ENCODE data around the gene ASB2.

The ASB2 gene

DNA sequence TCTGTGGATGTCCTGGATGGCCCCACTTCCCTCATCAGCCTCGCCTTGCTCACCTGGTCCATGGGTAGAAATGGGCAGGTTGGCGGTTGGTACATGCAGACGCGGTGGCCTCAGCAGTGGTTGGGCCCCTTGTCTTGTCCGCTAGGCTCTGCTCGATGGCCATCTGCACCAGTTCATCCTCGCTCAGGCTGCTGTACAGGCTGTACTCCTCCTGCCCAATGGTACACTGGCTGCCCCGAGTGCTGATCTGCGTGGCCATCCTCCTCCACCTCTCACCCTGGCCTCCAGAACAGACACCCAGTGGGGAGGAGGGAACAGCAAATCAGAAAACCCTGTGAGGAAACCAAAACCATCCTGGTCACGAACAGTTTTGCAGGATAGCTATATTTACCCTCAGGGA, 12.1 kb downstream of the ASB2 start:
- in situ Hi-C loops (cut with MboI; ENCODE audit: low sequenced_read_pairs): no loop called here

DNA sequence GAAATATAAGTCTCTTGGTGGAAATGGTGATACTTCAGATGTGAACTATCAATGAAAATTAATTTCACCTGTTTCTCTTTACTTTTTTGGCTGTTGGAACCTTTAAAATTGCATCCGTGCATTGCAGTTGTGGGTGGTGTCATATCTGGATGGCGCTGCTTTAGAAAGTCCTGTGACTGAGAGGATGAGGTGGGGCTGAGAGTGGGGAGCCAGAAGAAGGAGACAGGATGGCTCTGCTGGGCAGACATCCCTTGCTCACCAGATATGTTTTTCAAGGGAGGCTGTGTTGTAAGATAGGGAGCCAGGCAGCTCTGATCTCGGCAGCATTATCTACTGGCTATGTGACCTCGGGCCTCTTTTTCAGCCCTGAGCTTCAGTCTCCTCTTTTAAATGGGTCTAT, 12.7 kb downstream of the ASB2 start:
- in situ Hi-C loops (cut with MboI; ENCODE audit: low sequenced_read_pairs): no loop called here

DNA sequence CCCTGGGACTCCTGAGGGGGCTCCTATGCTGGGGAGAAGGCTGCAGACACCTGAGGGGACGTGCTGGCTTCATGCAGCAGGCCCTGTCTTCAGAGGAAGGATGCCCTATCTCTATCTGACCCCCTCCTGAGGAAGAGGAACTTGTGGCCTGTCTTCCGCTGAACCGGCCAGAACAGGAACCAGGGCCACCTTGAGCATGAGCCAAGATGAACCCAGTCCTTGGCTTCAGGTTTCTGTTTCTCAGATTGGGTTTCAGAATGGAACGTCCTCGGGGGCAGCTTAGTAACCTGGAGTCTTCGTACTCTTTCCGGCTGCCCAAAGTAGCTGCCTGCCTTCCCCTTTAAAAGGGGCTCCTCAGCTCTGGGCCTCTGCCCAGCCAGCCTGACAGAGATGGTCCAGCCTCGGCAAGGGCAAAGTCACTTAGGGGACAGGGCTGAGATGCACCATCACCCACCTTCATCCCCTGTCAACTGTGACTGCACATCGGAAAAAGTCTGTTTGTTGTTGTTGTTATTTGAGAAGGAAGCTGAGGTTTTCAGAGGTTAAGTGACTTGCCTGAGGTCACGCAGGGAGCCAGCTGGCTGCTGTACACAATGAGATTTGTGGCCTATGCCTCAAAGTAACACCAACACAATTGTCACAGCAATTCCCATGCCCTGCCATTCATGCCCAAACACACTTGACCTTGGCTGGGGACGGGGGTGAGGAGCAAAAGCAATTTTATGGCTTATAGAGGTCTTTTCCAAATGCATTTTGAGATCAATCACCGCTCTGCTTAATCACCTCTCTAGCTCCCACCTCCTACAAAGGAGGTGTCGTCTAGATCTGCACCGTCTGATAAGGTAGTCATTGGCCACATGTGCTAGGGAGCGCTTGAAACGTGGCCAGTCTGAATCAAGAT, 13.4 kb downstream of the ASB2 start:
- in situ Hi-C loops (cut with MboI; ENCODE audit: low sequenced_read_pairs): no loop called here

DNA sequence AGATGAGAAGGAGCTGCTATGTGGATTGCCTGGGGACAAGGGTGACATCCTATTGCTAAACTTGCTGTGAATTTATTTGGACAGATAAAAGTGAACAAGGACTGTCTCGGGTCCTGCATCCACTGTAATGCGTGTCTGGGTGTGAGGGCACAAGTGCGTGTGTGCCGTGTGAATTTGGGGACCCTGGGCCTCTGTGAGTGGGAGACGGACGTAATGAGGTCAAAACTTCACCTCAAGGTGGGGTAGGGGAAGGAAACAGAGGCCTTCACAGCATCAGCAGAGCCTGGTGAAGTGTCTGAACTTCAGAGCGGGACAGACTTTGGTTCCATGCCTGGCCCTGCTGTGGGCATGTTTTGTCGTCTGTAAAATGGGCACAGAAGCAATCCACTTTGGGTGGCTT, 14.8 kb downstream of the ASB2 start:
- in situ Hi-C loops (cut with MboI; ENCODE audit: low sequenced_read_pairs): no loop called here

DNA sequence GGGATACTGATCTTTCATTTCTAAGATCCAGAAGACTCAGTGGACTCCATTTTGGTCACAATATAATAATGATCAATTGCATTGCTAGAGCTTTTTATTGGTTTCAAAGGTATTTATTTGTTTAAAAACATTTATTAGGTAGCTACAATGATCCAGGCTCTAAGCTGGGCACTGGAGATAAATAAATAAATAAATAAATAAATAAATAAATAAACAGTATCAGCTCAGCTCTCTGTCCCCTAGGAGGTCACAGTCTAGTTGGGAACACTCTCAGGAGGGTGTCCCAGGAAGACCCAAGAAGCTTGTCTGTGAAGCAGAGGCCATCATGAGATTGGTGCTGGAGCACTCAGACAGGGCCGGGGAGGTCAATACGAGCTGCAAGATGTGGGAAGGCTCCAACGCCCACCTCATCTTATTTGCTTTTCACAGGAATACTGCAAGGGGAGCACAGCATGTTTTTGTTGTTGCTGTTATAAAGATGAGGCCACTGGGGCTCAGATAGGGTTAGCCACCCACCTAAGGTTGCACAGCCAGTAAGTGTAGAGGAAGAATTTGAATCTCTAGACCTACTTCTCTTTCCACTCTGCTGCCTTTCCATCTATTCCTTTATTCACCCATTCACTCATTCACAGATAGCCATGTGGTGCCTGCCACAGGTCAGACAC, 15.5 kb downstream of the ASB2 start:
- in situ Hi-C loops (cut with MboI; ENCODE audit: low sequenced_read_pairs): no loop called here

DNA sequence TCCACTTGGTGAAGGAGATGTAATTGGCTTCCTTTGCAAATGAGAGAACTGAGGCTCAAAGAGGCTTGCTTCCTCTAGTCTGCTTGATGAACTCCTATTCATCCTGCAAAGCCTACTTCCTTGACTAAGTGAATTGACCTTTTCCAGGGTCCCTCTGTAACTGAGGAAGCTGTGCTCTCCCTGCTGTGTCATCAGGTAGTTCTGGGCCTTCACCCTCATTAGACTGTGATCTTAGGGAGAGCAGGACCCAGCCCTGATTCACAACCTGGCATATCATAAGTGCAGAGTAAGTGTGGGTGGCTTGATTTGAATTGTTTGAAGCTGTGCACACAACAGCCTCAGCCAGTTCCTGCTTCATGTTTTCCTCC, 16.3 kb downstream of the ASB2 start:
- in situ Hi-C loops (cut with MboI; ENCODE audit: low sequenced_read_pairs): no loop called here

DNA sequence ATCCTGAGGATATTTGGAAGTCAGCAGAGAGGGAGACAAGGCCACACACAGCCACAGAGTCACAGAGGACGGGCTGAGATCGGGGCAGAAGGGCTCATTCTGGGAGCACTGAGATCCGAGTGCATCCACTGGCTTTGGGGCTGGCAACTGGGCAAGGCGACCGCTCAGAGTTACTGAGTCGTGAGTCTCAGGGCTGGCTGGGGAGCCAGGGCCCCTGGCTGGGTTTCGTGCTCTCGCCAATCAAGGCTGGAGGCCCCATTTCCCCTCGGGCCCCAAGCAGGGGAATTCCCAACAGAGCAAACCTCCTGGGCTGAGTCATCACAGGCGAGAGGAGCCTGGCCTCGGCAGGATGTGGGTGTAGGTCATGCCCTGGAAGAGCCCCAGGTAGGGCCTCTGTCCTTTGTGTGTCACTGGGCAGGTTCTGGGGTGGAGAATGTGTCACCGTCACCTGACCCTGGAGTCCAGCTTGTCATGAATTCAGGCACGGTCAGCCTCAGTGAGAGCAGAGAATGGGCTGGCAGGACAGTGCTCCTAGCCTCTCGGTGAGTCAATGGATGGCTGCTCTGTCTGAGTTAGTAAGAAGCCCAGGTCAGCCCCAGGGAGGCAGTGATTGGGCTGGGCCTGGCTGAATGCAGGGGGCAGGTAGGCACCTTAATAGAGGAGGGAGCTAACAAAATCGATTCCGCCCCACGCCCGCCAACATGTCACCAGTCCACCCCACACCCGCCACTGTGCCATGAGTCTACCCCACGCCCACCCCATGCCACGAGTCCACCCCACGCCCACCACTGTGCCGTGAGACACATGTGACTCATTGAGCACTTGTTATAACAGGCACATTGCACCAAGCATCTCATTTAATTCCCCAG, 16.9 kb downstream of the ASB2 start:
- in situ Hi-C loops (cut with MboI; ENCODE audit: low sequenced_read_pairs): no loop called here

DNA sequence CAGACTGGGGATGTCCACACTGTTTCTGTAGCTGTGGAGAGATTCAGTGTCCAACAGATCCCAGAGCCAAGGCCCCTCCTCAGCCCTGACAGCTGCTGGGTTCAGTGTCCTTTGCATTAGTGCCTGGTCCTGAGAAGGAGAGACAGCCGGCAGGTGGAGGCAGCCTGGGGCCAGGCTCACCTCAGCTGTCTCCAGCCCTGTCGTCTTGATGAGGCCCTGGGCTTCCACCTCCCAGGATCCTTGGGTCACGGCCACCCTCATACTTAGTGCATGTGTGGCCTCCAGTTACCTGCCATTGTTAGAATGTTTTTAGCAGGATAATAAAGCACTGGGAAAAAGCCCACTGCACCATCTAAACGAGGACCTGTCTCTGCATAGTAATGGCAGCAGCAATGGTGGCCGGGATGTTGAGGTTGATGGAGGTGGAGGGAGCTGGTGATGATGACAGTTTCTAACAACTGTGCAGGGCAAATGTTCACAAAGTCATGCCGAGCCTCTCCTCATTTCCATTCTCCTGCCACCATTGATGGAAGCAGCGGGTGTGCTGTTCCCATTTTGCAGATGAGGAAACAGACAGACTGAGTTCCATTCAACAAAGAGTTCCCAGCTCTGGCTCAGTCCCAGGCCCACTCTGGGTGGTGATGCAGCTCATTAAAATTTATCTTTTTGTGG, 17.7 kb downstream of the ASB2 start:
- in situ Hi-C loops (cut with MboI; ENCODE audit: low sequenced_read_pairs): no loop called here

DNA sequence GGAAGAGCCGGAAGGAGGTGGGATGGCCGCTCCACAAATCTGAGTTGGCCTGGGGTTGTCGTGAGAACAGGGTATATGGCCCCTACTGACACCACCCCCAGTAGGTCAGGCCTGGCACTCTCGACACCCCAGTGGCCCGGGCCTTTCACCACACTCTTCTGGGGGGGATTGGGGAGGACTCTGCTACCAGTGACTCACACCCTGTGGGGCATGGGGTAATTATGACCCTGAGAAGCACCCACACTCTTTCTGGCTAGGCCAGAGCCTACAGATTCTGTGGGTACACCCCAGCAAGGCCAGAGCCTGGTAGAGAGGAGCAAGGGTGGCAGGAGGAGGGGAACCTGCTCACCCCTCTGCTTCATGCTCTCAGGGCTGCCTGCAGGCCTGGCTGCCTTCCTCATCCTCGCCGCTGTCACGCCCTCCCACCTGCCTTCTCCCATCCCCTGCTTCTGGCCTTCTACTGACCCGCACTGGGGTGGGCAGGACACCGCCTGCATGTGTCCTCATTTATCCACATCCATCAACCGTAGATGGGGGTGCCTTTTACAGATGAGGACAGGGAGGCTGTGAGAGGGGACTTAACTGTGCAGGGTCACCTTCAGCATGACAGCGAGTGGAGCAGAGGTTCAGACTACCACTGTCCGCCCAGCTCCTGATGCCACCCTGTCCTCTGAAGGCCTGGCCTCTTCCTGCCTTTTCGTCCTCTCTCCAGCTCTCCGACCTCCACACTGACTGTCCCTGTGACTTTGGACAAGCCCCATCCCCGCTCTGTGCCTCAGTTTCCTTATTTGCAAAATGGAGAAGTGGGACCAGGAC, 18.4 kb downstream of the ASB2 start:
- in situ Hi-C loops (cut with MboI; ENCODE audit: low sequenced_read_pairs): no loop called here

DNA sequence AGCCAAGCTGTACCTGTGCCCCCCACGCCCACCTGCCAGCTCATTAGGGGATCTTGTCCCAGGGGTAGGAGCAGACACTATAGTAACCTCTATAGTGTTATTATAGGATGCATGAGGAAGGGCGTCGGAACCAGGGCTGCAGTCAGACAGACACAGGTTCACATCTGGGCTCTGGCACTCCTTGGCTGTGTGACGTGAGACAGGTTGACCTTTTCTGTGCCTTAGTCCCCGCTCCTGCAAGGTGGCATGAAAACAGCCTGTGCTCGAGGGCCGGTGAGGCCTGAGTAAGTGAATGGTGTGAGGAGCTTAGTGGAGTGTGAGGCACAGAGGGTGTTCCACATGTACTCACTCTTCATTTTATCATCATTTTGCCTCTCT, 19.0 kb downstream of the ASB2 start:
- in situ Hi-C loops (cut with MboI; ENCODE audit: low sequenced_read_pairs): no loop called here

DNA sequence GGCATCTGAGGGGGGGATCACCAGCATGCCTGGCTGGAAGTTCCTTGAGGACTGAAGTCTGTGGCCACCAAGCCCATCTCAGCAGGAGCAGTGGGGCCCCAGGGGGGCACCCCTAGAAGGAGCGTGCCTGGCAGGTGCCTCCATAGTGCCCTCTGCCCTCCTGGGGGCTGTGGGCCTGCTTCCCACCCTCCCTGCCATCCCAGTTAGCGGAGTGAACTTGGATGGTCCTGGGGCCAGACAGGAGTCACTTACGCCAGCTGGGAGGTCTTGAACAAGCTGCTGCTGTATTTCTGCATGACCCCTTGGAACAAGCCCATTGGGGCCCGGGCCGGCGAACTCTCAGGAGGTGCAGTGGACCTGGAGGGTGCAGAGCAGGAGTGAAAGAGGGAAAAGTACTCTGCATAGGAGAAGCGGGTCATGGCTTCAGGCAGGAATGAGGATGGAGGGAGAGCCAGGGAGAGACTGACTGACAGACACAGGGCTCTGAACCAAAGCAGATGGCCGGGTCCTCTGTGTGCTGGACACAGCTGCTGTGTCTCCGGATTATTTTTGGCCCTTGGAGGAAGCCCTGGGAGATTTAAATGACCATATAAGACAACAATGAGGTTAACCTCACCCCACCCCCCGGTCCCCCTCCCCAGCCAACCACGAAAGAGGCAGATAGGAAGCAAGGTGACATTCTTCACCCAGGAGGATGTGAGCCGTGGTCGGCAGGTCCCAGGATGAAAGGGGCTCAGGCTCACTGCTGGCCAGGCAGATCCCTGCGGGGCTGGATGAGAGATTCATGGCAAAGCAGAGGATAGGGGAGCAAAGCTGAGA, 19.6 kb downstream of the ASB2 start:
- in situ Hi-C loops (cut with MboI; ENCODE audit: low sequenced_read_pairs): no loop called here

DNA sequence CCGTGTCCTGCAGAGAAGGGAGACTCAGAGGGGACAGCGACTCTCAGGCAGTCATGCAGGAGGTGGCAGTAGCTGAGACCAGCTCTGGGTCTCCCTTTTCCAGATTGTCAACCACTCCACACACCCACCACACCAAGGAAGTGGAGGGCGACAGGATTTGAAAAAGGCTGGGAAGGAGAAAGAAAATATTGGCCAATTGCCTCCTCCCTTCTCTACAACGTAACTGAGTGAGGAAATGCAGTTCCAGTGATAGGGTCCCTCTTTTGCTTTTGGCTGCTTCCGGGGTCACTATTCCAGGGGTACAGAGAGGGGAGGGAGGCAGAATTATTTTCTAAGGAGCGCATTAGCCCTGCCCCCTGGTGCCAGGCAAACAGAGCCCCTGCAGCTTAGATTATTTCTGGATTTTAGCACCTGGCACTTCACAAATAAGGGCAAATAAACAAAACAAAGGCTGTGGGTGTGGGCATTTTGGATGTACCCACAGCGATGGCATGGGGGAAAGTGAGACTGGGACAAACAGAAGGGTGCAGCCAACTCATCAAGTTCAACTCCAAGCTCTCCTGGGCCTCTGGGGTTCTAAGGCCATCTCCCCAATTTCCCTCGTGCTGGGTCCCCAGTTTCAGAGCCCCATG, 20.4 kb downstream of the ASB2 start:
- in situ Hi-C loops (cut with MboI; ENCODE audit: low sequenced_read_pairs): no loop called here

DNA sequence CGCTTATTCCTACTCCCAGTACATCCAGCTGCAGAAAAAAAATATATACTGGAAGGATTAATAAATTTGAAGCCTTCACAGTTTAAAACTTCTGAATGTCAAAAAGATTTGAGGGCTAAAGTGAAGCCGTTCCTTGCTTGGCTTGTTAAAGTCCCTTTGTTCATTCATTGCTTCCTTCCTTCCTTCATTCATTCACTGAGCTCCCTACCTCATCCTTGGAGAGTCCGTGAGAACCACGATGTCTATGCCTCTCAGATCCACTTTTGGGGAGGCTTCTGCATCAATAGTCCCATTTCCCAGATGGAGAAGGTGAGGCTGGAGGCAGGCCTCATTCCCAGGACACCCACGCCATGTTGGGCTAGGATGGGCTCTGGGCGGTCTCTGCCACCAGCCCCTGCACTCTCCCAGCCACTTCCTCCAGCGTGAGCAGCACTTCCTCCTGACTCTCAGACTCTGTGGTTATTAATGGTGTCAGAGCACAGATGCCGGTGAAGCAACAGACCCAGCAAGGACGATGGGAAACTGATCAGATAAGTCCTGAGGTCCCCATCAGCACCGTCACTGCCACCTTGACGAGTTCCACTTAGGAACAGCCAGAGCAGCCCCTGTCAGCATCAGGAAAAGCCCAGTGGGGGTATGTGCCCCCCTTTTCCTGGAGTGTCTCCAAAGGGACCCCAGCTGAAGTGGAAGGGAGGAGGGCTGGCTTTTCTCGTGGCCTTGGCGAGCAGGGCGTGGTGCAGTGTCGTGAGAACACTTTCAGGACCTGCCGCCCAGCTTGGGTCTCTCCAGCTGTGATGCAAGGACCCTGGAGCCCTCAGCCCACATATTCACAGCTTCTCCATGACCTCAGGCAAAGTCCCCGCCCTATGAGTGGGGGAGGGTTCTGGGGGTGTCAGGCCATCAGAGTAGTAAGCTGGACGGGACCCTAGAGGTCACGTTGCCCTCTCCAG, 21.2 kb downstream of the ASB2 start:
- in situ Hi-C loops (cut with MboI; ENCODE audit: low sequenced_read_pairs): no loop called here

DNA sequence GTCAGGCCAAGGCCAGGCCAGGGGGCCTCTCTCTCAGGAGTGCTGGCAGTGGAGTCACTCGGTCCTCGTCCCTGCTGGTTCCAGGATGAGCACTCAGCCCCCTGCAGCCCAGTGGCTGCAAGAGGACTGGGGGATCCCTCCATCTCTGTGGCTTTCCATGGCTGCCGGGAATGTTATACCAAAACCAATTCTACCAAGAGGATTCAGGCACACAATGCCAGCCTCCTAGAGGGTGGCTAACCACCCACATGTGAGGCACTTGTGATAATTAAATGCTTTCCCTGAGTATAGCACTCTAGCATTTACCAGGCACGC, 21.9 kb downstream of the ASB2 start:
- in situ Hi-C loops (cut with MboI; ENCODE audit: low sequenced_read_pairs): no loop called here

DNA sequence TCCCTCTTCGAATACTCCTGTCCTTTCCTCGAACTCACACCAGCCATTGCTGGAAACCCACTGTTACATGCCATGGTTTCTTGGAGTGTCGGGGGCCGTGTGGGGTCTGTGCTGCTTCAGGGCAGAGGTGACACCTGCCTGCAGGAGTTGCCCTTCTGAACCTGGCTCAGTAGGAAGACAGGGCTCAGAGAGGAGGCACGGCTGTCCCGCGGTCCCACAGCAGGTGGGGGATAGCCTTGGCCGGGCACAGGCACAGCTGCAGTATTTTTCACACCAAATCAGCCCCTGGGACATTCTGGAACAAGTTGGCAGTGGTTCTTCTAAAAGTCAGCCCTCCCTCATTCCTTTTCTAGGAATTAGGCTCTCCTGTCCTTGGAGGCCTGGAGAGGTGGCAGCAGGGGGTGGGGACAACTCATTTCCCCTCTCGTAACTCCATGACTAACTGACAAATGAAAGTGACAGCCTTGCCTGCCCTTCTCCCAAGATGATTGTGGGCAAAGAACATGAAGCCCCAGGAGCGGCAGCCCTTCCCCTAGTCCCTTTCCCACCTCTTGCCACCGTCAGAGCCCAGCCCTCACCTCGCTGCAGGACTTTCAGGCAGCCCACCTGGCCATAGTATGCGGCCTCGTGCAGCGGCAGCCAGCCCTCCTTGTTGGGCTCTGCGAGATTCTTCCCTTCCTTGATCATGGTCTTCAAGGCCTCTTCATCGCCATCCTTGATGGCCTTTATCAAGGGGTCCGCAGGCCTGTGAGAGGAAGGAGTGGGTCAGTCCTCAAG, 22.4 kb downstream of the ASB2 start:
- in situ Hi-C loops (cut with MboI; ENCODE audit: low sequenced_read_pairs): no loop called here

DNA sequence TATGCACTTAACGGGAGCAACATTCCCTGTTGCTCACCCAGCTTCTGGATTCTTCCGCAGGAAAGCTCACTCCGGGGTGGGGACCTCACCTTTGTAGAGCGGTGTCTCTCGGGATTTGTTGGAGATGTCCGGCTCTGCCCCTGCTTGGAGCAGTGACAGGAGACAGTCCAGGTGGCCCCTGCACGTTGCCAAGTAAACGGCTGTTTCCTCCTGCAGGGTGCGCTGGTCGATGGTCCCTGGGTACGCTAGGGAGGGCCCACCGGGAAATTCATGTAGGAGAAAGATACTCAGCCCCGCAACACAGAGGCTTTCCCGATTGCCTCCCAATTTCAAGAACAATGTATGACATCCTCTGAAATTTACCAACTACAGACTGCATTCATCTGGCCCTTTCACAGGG, 23.1 kb downstream of the ASB2 start:
- in situ Hi-C loops (cut with MboI; ENCODE audit: low sequenced_read_pairs): no loop called here

DNA sequence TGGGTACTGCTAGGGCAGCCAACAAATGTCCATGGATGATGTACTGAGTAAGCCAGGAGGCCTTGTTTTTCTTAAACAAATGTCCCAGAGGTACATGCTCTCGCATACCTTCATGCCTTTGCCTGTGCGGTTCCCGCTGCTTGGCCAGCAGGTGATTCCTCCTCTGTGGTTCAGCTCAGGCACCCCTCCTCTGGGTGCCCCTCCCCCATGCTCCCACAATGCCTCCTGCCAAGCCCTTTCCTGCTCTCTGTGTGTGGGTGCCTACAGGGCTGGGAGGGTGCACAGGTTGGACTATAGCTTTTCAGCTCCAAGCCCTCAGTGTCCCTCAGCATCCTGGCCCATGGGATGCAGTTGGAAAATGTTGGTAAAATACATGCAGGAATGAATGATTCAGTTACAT, 23.5 kb downstream of the ASB2 start:
- in situ Hi-C loops (cut with MboI; ENCODE audit: low sequenced_read_pairs): no loop called here
